ENCODE measurements around the gene SRM. TPM values are rescaled to one million over a fixed set of nuclear protein-coding genes. Genes with fewer than 3 reads are reported as not detected.
"Not testable (repeated sequence)": the region's sequence is repeated elsewhere in the genome, so short reads cannot be mapped to it uniquely, and the experiment has no call there.

SRM gene
- total RNA-seq, 1 donor from 2014 or later, result 62.6 TPM

GRCh38 chr1:11019971-11020370 is 39.8 kb downstream of the SRM start:
- H3K4me1 Mint-ChIP-seq (ENCODE audit: low read depth), result no peaks in the 10 kb centered on the region
- no peaks in the 10 kb centered on the region for H3K9me3 Mint-ChIP-seq (ENCODE audit: low read depth)
- no peaks in the 10 kb centered on the region for H3K27me3 Mint-ChIP-seq
- H3K36me3 Mint-ChIP-seq (ENCODE audit: insufficient read depth), result peaks cover 44% of the 10 kb centered on the region
- no peak for DNase-seq (ENCODE audit: low spot score, unreplicated experiment)
- peak overlapping the region; percentile 37 for H3K27ac Mint-ChIP-seq
- TF ChIP-seq CTCF (IDR thresholded peaks at IDR 0.05; ENCODE audit: unreplicated experiment), result no peak
- H3K4me3 Mint-ChIP-seq (ENCODE audit: low read depth), result no peak overlapping the region

GRCh38 chr1:11019358-11019757 is 40.5 kb downstream of the SRM start:
- H3K9me3 Mint-ChIP-seq (ENCODE audit: low read depth); H3K4me1 Mint-ChIP-seq (ENCODE audit: low read depth); H3K27me3 Mint-ChIP-seq; H3K27ac Mint-ChIP-seq; DNase-seq (ENCODE audit: low spot score, unreplicated experiment); H3K4me3 Mint-ChIP-seq (ENCODE audit: low read depth): not testable (repeated sequence)
- H3K36me3 Mint-ChIP-seq (ENCODE audit: insufficient read depth), result peaks cover 46% of the 10 kb centered on the region

- no peaks in the 10 kb centered on the region for H3K9me3 Mint-ChIP-seq (ENCODE audit: low read depth)
- no peak for TF ChIP-seq CTCF (IDR thresholded peaks at IDR 0.05; ENCODE audit: unreplicated experiment)
- H3K4me1 Mint-ChIP-seq (ENCODE audit: low read depth), result peaks cover 16% of the 10 kb centered on the region
- peaks cover 24% of the 10 kb centered on the region for H3K36me3 Mint-ChIP-seq (ENCODE audit: insufficient read depth)
- no peaks in the 10 kb centered on the region for H3K27me3 Mint-ChIP-seq
- peak overlapping the region; percentile 92 for H3K27ac Mint-ChIP-seq
- H3K4me3 Mint-ChIP-seq (ENCODE audit: low read depth), result peak overlapping the region; percentile 84
- DNase-seq (ENCODE audit: low spot score, unreplicated experiment), result no peak
Observed at GRCh38 chr1:11013160-11013531, 46.7 kb downstream of the SRM start.

- Mint-ChIP-seq H3K4me1 (ENCODE audit: low read depth) (peaks cover 16% of the 10 kb centered on the region), H3K27ac (peak within 1 kb of the TSS; percentile 100), H3K27me3 (no peaks in the 10 kb centered on the region), H3K36me3 (ENCODE audit: insufficient read depth) (peaks cover 23% of the 10 kb centered on the region), H3K9me3 (ENCODE audit: low read depth) (no peaks in the 10 kb centered on the region), H3K4me3 (ENCODE audit: low read depth) (peak within 1 kb of the TSS; percentile 84)
- DNase-seq (ENCODE audit: low spot score, unreplicated experiment), result peak; percentile 80
- TF ChIP-seq CTCF (IDR thresholded peaks at IDR 0.05; ENCODE audit: unreplicated experiment), result no peak
Observed at GRCh38 chr1:11012260-11013159, 47.3 kb downstream of the SRM start, which contains the start of gene TARDBP. TSS of gene TARDBP (plus strand) at chr1:11012654. CDS start at chr1:11013728, 1,074 bp downstream.

Other genes with a start within 250 kb of the SRM start
- 197 and 199 TPM in 2 replicates for gene TARDBP, start 47.4 kb downstream of the SRM start, total RNA-seq
- not detected in 2 replicates for gene MASP2, start 12.8 kb downstream of the SRM start, total RNA-seq
- gene EXOSC10, start 39.9 kb upstream of the SRM start, total RNA-seq, result 95.4 and 104 TPM in 2 replicates
- gene ANGPTL7, start 129.3 kb upstream of the SRM start, total RNA-seq, result not detected in 2 replicates
- 60.6 and 66.3 TPM in 2 replicates for gene MTOR, start 202.5 kb upstream of the SRM start, total RNA-seq
- gene UBIAD1, start 213.2 kb upstream of the SRM start, total RNA-seq, result 16.4 and 16.8 TPM in 2 replicates

Measured in progenitor cell of endocrine pancreas (in vitro differentiated cells).